DMS53 treated with DMSO at 0.1 percent for 48 hours (cell line): ENCODE data around the gene C16orf78.

Source experiments
- DNase-seq: peaks from one replicate; lab custom pipeline; 2025; ENCODE audit not compliant: unreplicated experiment; lab: John Stamatoyannopoulos, UW

The C16orf78 gene

DNA sequence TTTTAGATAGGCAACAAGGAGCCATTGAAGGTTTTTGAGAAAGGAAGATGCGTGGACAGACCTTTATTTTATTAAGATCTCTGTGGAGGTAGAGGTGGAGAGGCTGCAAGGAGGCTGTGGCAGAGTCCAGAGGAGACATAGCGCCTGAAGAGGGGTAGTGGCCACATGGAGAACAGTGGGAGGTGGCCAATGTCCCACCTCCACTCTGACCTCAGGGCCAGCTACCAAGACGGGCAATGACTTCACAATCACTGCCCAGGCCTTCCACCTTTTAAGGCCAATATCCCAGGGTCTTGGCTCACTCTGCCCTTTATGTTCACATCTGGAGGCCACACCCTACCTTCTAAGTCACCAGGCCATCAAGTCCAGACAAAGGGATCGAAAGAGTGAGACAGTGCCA, at the start of gene C16orf78:
TSS of gene C16orf78 (plus strand) at position 301 of the 400 bp plus-strand sequence. CDS start 136 bp downstream, outside the sequence.
- no peak for DNase-seq

- no peak for DNase-seq
Measured at GRCh38 chr16:49324703-49325102, 48.9 kb upstream of the C16orf78 start.

DNA sequence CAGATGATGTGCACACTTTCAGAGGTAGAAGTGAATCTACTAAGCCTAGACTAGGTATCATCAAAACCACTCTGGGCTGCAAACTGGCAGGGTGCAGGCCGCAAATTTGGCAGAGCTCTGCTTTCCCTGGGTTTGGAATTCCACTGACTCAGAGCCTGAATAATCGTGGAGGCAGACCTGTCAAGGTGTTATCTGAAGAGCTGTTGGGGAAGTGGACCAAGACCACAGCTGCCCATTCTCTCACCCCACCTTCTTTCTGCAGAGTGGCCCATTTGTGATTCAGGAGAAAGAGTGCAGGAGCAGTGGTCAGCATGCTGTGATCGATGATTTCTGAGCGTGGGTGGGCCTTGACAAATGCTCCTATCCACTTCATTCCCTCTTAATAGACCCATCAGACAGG, 46.1 kb upstream of the C16orf78 start:
- no peak for DNase-seq

- DNase-seq: no peak
Measured at GRCh38 chr16:49328325-49328724, 45.3 kb upstream of the C16orf78 start.

DNA sequence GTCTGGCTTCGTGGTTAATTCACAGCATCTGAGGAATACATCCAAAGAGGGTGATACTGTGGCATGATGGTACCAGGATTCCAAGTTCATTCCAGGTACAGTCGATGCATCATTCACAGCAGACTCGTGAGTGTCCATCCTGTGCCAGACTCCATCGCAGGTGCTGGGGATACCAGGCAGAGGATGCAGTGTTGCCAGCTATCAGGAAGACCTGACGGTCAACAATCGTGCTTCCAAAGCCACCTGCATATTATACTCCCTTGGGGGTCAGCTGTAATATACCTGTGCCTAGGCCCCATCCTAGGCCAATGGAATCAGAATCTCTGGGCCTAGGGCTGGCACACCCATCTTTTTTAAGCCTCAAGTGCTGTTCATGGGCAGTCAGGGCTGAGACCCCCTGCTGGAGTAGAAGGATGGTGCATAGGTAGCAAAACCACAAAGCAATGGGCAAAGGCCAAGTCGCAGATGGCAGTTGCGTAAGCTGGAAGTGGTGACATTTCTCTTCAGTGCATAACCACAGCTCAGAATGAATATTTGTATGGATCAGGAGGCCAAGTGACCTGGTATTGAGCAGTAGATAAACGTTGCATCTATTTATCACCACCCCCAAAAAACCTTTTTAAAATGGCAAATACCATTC, 42.9 kb upstream of the C16orf78 start:
- DNase-seq: no peak

DNA sequence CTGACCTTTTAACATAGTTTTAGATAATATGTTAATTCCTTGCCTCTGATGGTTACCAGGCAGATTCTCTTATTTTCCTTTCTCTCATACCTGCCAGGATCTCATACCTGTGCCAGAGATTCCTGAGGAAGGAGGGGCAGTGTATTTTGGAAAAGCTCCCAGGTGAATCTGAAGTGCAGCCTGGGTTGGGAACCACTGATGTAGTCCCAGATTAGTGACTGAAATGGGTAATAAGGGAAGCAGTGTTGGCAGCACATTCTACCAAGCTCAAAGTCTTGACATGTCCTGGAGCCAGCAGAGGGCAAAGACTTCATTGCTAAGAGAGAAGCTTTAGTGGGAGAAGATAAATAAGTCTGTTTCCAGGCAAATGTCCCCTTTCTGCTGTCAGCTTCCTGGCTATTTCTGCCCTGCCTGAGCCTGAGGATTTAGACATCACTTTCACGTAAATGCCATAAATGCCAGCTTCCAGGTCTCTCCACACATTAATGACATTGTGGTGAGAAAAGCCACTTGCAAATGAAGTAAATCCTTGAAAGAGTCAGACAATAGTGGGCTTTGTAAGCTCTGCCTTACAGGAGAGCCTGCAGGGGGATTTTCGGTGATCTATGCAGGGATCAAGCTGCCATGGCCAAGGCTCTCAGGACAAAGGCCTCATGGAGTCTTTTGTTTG, 40.9 kb upstream of the C16orf78 start:
- DNase-seq: no peak

DNA sequence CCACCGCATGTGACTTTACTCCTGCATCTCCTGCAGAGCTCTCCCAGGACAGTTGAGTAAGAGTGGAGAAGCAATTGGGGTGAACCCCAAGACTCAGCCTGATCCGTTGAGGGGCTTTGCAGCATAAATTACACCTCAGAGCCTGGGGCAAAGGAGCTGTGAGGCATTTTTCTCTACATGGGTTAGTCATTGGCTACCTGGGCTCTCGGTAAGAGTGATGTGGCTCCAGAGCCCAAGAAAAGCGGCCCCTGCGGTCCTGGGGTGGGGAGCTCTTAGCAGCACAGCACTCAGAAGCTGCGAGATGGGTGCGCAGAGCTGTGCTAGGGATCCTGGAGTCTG, 40.4 kb upstream of the C16orf78 start:
- DNase-seq: no peak

DNA sequence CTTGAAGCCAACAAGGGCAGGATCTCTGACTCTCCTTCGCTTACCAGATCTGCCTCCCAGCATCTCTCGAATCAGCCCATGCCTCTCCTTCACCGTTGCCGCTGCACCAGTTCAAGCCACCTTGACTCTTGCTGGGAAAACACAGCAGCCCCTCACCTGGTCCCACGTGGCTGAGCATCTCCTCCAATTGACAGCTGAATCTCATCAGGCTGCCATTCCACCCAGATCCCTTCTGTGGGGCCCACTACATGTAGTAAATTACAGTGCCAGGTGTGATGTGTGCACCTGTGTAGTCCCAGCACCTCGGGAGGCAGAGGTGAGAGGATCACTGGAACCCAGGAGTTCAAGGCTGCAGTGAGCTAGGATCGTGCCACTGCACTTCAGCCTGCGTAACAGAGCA, 37.8 kb upstream of the C16orf78 start:
- DNase-seq: no peak

- no peak for DNase-seq
Measured at GRCh38 chr16:49336581-49336980, 37.0 kb upstream of the C16orf78 start.

- no peak for DNase-seq
Measured at GRCh38 chr16:49337814-49338350, 35.7 kb upstream of the C16orf78 start.

GRCh38 chr16:49338611-49339265, 34.9 kb upstream of the C16orf78 start:
- no peak for DNase-seq

DNA sequence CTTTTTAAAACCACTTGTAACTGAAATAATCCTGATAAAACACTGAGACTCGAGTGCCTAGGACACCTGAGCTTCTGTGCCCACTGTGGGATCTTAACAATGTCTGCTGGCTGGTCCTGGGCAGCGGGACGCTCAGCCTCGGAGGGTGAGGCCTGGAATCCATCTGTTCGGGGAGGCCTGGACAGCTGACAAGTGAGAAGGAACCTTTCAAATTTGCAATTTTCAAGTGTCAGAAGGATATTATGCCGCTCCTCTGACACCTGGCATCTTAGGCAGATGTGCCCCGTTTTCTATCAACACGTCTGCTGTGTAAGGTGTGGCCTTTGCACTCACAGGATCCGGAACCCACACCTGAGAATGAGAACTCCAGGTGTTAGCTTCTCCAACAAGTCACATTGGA, 33.1 kb upstream of the C16orf78 start:
- no peak for DNase-seq

DNA sequence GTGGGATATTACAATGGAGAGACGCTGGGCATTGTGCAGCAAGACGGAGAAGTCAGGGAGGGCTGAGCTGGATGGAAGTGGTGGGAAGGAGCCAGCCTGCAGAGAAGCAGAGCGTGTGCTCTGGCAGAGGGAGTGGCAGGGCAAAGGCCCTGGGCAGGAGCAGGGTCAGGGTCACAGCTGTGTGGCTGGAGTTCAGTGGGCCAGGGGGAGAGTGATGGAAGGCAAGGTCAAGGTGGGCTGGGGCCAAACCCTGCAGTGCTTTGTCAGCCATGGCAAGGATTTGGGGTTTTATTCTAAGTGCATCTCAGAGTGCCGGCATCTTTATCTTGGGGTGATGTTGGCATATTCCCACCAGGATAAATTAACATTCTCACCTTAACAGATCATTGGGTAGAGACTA, 31.9 kb upstream of the C16orf78 start:
- no peak for DNase-seq

DNA sequence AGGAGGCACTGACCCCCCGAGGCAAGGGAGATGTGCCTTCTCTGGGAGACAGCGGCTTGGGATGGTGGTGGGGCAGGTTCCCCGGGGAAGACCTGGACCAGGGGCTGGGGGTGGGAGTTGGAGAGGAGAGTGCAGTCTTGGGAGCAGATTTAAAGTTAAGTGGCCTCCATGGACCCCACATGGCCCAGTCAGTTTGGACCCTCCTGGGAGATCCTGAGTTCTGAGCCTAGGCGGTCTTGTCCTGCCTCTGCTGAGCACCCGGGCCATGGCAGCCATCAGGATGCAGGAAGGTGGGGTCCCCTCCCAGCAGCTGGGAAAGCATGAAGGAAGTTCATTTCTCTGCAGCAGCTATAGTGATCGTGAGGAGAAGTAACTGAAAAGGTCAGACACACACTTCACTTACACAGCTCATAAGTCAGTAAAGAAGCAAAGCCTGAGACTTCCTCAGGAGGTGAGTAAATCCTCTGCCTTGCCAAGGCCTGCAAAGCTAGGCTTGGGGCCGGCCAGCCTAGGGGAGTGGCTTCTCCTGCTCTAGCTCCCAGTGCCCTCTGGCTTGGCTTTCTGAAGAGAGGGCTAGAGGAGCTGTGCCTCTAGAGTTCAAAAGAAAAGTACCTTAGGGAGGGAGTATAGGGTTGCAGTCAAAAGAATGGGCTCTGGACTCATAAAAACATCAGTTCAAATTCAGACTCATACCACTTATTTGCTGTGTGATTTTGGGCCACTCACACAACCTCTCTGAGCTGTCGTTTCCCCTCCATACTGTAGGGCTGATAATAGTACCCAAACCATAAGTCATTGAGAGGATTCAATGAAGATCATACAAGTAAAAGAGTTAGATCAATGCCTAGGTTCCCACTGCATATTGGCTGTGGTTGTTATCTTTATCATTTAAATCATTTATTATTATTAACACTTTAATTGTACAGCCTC, 31.0 kb upstream of the C16orf78 start:
- DNase-seq: no peak

GRCh38 chr16:49343291-49343690, 30.3 kb upstream of the C16orf78 start:
- DNase-seq: no peak

DNA sequence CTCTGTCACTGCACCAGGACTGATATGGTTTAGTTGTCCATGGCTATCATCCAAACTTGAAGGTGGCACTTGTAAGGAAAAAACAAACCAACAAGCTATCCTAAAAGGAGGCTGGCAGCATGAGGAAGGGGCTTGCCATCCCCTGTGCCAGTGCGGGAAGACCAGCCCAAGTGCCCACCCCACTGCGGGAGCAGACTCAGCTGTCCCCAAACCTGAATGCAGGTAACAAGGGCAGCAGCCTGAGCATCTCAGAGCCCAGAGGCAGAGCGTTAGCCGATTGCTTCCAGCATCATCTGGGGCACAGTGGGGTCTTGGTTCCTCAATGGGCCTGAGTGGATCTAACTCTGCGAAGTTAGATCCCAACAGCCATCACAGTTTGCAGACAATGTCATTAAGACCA, 29.2 kb upstream of the C16orf78 start:
- DNase-seq: no peak

GRCh38 chr16:49345829-49346228, 27.8 kb upstream of the C16orf78 start:
- DNase-seq: no peak

DNA sequence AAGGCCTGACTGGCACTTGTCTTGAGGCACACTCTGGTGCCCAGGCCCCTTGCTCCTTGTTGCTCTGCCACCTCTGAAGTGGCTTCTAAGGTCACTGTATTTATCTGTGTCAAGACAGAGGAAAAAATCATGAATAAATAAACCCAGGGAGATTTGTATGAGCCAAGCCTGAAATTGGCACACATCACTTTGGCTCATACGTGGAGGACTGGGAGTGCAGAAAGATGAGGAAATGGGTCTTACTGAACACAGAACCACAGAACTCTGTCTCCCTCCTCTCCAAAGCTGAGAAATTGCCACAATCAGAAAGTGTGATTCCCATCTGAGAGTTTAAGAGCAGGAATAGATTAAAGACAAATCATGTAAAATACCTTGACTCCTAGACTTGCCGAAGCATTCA, 27.1 kb upstream of the C16orf78 start:
- DNase-seq: no peak

- no peak for DNase-seq
Measured at GRCh38 chr16:49347476-49347875, 26.1 kb upstream of the C16orf78 start.

DNA sequence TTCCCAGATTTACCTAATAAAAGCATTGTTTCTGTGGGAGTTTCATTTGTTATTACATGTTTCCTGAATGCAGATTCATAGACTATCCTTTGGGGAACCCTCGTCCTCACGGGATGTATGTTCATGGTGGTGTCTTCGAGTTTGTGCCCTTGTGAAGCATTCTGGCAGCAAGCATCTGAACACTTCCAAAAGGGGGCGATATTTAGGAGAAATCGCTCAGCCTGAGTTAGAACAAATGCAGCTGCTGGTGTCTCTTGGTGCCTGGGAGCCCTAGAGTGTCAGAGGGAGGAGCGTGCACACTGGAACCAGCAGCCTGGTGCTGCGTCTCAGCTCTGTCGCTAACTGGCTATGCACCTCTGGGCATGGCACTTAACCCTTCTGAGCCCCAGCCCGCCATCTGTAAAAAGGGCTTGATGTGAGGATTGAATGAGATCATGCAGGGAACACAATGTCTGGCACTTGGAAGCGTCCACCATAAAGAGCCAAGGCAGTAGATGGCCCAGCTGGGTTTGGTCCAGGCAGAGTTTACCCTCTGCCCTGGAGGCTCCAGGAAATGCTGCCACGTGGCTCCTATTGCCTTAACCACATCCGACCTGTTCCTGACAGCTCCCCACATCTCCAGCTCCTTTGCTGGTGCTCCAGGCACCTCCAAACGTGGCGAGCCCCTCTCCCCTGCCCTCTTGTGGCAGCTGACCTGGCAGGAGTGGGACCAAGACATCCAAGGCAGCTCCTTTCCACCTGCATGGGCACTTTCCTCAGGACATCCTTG, 25.0 kb upstream of the C16orf78 start:
- DNase-seq: no peak
